ENCODE measurements around the gene MMP24.
"Not testable (repeated sequence)": the region's sequence is repeated elsewhere in the genome, so short reads cannot be mapped to it uniquely, and the experiment has no call there.

MMP24 gene

DNA sequence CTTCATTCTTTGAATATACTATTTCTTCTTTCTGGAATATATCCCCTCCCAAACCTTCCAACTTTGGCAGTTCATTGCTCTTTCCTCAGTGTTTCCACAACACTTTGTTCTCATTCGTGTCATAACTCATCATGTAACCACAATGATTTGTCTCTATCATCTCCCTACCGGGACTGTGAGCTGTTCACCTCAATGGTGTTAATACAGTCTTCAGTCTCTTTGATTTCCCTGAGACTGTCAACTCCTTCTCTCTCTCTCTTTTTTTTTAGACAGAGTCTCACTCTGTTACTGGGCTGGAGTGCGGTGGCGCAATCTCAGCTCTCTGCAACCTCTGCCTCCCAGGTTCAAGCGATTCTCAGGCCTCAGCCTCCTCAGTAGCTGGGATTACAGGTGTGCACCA lies 2.5 kb upstream of the MMP24 start:
- DNase-seq, result no peak

GRCh38 chr20:35224536-35224935 lies 2.0 kb upstream of the MMP24 start:
- DNase-seq, result no peak

GRCh38 chr20:35225319-35226125 lies 968 bp upstream of the MMP24 start:
- DNase-seq, result no peak

- DNase-seq, result peak in 1 of 2 donors; percentile 17
Observed at GRCh38 chr20:35226884-35227681, 593 bp downstream of the MMP24 start.

GRCh38 chr20:35232575-35232974 lies 6.1 kb downstream of the MMP24 start:
- DNase-seq, result no peak

- DNase-seq, result no peak
Observed at GRCh38 chr20:35235881-35236280, 9.4 kb downstream of the MMP24 start.

GRCh38 chr20:35237486-35237885 lies 11.0 kb downstream of the MMP24 start:
- no peak for DNase-seq

- DNase-seq, result no peak
Observed at GRCh38 chr20:35238170-35238569, 11.7 kb downstream of the MMP24 start.

GRCh38 chr20:35238735-35239134 lies 12.2 kb downstream of the MMP24 start:
- DNase-seq, result no peak

DNA sequence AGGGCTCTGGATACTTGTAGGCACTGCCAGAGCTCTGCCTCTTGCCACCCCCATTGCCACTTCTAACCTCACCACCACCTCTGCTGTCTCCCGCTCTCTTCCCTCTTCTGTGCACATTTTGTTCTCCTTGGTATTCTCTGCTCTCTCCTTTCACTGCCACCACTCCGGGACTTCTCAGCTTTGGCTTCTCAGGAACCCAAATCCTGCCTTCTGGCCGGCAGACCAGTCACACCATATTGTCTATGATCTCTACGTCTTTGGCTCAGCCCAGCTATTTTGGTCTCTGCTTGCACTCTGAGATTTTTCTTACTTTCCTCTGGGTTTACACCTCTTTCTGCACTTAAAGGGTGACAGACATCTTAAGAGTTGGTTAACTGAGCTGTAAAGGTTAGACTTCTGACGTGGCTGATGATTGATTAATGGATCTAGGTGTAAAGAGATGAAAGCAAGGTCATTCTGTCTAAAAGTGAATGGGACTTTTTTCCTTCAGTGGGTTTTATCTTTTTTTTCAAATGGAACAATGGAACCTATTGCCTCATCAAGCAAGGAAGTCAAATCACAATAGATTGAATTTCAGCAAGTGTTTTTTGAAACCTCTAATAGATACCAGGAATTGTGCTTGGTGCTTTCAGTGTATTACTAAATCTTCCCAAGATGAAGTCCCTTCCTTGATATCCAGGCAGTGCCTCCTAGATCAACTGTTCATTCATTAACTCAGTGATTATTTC lies 13.8 kb downstream of the MMP24 start:
- DNase-seq, result no peak

DNA sequence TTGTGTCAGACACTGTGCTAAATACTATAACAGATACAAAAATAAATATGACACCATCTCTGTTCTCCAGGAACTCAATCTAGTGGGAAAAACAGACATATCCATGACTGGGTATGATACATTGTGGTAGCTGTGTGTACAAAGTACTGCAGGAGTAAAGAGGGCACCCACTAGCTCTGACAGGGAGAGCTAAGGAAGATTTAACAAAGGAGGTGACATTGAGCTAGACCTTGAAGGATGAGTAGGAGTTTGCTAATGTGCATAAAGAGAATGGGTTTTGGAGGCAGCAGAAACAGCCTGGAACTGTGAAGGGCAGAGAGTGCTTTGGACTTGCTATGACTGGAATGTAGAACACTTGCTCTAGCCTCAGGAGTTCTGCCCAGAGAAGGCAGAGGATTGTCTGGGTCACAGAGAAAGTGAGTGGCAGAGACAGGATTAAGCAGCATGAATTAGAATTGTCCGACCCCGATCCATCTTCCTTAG lies 14.4 kb downstream of the MMP24 start:
- DNase-seq, result no peak

- no peak for DNase-seq
Observed at GRCh38 chr20:35243317-35243716, 16.8 kb downstream of the MMP24 start.

GRCh38 chr20:35243986-35244385 lies 17.5 kb downstream of the MMP24 start:
- no peak for DNase-seq

- no peak for DNase-seq
Observed at GRCh38 chr20:35246723-35247122, 20.2 kb downstream of the MMP24 start.

GRCh38 chr20:35248641-35249475 lies 22.4 kb downstream of the MMP24 start:
- no peak for DNase-seq

GRCh38 chr20:35251613-35251940 lies 25.1 kb downstream of the MMP24 start:
- DNase-seq, result no peak

DNA sequence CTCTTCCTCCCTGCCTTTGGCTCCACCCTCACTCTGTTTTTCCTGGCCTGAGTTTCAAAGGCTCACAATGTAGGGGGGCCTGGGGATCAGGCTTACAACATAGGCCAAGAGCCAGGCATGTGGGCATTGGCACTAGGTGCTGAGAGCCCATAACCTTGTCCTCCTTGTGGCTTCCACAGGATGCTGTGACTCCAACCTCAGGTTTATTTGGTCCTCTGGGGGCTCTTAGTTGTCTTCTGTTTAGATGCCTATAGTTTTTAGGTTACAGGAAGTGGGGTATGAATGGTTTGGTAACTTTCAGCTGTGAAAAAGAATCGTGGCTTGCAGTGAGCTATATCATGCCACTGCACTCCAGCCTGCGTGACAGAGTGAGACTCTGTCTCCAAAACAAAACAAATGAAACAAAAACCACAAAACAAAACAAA lies 25.6 kb downstream of the MMP24 start:
- peak; percentile 41 to 62 for DNase-seq

GRCh38 chr20:35252598-35252997 lies 26.1 kb downstream of the MMP24 start:
- not testable (repeated sequence) for DNase-seq

GRCh38 chr20:35253010-35253409 lies 26.5 kb downstream of the MMP24 start:
- no peak for DNase-seq

- no peak for DNase-seq
Observed at GRCh38 chr20:35254448-35254999, 28.0 kb downstream of the MMP24 start.

DNA sequence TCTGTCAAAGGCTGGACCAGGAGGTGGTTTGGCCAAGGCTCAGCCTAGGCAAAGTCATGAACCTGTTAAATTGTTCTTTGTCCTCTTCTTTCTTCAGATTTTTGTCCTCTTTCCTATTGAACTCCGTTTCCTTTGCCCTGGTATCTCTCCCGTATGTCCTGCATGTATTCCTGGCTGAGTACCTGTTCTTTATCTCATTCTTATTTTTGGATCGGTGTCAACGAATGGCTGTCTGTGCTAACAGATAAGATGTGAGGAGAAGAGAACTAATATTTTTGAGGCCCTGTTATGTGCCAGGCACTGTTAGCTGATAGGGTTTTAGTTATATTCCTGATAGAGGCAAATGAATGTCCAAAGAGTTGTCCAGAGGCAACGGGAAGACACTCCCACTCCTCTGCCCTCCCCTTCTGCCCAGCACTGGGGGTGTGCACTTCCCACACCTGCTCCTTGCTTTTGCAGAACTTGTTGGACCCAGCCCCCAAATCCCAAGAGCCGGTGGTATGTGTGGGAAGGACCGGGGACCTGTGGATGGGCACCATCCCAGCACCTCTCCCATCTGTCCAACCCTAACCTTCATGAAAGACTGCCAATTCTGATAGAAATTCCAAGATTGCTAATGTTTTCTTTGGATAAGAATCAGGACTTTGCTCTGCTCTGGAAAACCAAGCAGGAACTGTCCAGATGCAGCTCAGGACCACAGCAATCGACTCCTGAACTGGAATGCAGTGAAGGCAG lies 30.9 kb downstream of the MMP24 start:
- DNase-seq, result no peak

Measured in CD4-positive, alpha-beta T cell treated with Interleukin-4 for 1 hour (primary cell).